ENCODE measurements around the gene FOCAD.
"Not testable (repeated sequence)": the region's sequence is repeated elsewhere in the genome, so short reads cannot be mapped to it uniquely, and the experiment has no call there.

FOCAD gene

DNA sequence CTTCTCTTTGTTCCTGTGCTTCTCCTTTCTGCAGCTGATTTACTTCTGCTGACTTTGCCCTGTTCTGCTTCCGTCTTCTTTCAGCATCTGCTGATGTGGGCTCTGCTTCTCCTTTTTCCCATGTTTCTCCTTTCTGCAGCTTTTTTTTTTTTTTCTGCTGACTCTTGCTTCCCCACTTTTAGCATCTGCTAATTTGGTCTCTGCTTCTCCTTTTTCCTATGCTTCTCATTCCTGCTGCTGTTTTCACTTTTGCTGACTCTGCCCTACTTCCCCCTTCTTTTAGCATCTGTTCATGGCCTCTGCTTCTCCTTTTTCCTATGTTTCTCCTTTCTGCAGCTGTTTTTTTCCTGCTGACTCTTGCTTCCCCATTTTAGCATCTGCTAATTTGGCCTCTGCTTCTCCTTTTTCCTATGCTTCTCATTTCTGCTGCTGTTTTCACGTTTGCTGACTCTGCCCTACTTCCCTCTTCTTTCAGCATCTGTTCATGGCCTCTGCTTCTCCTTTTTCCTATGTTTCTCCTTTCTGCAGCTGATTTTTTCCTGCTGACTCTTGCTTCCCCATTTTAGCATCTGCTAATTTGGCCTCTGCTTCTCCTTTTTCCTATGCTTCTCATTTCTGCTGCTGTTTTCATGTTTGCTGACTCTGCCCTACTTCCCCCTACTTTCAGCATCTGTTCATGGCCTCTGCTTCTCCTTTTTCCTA lies 289.3 kb downstream of the FOCAD start:
- DNase-seq (ENCODE audit: low spot score): not testable (repeated sequence)

DNA sequence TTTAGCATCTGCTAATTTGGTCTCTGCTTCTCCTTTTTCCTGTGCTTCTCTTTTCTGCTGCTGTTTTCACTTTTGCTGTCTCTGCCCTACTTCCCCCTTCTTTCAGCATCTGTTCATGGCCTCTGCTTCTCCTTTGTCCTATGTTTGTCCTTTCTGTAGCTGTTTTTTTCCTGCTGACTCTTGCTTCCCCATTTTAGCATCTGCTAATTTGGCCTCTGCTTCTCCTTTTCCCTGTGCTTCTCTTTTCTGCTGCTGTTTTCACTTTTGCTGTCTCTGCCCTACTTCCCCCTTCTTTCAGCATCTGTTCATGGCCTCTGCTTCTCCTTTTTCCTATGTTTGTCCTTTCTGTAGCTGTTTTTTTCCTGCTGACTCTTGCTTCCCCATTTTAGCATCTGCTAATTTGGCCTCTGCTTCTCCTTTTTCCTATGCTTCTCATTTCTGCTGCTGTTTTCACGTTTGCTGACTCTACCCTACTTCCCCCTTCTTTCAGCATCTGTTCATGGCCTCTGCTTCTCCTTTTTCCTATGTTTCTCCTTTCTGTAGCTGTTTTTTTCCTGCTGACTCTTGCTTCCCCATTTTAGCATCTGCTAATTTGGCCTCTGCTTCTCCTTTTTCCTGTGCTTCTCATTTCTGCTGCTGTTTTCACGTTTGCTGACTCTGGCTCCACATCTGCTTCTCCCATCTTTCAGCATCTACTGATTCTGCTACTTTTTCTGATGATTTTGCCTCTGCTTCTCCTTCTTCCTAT lies 290.3 kb downstream of the FOCAD start:
- DNase-seq (ENCODE audit: low spot score): not testable (repeated sequence)

DNA sequence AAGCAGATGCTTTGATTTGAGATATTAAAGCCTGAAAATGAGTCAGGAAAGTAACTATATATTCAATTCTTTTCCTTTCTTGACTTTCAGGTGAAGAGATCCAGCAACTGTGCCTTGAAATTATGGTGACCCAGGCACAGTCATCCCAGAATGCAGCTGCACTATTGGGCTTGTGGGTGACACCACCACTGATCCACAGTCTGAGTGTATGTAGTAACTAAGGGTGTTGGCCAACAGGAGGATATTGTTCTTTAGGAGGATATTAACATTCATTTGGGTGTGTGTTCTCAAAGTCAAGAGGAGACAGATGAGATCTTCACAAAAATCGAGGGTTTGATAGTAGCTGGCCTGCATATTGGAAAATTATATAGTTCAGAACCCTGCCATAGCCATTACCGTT lies 294.2 kb downstream of the FOCAD start:
- no peak for DNase-seq (ENCODE audit: low spot score)

DNA sequence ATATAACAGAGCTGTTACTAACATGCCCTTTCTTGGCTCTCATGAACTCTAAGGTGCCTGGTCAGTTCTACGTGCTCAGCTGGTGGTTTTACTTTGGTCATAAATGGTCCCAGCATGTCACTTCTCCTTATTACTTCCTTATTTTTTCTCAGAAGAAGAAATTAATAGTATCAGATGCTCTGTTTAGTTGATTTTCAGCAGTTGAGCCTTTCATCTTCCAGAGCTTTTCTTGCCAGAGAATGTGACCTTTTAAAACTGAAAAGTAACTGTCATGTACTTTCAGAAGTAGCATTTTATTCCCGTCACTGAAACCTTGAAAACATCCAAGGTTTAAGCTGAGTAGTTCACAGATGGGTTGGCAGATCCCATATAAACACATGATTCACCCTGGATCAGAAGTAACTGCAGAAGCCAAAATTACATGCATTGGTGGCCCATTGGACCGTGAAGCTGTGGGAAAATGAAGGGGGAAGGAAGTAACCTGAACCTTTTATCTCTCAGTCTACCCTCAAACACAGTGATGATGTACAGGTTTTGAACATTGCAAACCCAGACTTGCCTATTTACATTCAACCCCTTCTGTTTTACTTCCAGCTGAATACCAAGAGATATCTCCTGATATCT lies 296.9 kb downstream of the FOCAD start:
- DNase-seq (ENCODE audit: low spot score): no peak

DNA sequence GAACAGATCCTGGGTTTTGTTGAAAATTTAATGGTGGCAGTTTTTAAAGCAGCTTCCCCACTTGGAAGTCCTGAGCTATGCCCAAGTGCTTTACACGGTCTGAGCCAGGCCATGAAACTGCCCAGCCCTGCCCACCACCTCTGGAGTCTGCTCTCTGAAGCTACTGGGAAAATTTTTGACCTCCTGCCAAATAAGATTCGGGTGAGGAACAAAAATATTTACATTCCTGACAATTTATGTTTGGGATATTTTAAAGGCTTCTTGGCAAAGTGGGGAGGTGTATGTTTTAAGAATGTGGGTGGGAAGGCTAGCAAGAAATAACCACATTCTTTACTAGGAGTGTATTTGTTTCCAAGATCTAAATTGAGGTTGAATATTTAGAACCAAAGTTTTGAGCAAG lies 297.4 kb downstream of the FOCAD start:
- no peak for DNase-seq (ENCODE audit: low spot score)

DNA sequence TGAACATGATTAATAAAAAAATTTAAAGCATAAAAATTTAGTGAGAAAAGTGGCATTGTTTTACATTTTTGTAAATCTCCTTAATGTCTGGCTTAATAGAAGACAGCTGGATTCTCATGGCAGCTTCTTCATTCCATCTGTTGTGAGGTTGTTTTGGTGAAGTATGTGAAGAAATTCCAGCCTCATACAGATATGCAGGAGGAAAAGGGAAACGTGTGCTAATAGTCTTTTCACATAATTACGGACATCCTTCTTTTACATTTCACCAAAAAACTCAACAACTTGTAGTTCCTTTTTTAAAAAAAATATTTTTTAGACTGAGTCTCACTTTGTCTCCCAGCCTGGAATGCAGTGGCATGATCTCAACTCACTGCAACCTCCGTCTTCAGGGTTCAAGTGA lies 300.4 kb downstream of the FOCAD start:
- DNase-seq (ENCODE audit: low spot score): no peak

DNA sequence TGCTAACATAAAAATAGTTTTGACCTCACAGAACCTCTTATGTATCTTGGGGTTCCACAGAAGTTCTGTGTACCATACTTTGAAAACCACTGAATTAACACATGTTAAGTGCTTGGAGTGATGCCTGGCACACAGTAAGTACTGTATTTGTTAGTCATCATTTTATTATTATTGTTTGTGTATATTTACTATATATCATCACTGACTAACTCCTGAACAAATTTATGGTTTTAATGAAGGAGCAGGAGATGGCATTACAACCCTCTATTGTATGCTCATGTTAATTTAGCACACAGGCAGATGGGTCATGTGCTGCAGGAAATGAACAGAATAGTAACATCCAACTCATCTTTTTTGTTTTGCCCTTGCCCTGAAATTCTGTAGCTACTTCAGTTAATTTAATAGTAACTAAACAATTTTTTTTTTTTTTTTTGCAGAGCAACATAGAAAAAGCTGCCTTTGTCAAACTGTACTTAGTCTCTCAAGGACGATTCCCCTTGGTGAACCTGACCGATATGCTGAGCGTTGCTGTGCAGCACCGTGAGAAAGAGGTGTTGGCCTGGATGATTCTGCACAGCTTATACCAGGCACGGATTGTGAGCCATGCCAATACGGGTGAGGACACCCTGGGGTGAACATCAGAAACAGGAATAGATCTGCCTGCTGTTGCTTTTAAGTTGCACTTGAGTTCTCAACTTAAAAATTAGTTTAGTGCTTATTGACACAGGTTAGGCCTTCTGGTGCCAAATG lies 302.0 kb downstream of the FOCAD start:
- peak; percentile 15 for DNase-seq (ENCODE audit: low spot score)

DNA sequence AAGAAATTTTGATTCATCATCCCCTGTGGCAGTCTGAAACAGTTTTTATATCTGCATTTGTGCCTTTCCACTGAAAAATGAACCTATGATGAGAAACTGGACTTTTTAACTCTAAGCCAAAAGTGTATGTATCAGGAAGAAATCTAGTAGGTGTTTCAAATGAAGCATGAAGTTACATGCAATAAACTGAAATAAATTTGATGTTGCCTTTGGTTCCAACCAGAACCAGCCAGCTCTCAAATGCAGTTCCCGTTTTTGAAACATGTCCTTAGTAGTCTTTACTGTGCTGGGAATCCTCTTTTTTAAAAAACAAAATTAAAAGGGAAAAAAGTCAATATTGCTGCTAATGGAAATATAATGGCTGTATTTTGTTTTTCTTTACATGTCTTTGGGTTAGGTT lies 303.5 kb downstream of the FOCAD start:
- DNase-seq (ENCODE audit: low spot score): no peak

DNA sequence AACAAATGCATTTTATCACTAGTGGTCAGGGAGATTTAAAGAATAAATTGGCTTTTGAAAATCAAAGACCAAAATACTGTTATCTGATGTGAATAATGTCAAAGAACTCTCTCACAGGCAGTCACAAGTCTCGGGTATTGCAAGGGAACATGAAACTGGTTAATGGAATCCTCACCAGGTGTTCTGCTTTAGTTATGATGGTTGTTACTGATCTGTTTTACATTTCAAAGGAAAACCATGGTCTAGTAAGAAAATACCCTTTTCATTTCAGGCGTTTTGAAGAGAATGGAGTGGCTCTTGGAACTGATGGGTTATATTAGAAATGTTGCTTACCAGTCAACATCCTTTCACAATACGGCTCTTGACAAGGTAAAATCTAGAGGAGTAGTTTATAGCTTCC lies 304.0 kb downstream of the FOCAD start:
- DNase-seq (ENCODE audit: low spot score): no peak

DNA sequence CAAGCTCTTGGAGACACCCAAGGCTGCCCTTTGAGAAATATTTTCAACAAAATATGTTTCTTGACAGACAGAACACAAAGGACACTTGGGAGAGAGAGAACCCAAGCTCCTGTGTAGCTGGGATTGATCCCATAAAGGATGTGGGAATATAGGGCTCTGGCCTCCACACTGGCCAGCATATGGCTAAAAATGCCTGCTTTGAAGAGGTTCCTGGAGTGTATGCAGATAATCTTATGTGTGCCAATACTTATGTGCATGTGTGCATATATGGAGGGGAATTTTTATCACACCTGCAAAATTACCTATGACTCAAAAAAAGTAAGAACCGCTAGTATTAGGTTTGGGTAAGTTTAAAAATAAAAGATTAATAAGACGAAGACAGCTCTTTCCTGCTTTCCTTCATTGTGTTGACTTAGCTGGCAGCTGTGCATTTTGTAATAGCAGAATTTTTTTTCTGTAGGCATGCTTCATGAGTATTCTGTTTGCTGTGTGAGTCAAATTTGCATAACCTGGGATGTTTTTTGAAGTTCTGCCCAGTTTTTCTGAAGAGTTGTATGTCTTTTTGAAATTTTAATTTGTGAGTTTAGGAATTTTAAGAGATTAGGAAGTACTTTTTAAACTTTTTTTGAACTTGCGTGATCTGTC lies 304.7 kb downstream of the FOCAD start:
- DNase-seq (ENCODE audit: low spot score): no peak

DNA sequence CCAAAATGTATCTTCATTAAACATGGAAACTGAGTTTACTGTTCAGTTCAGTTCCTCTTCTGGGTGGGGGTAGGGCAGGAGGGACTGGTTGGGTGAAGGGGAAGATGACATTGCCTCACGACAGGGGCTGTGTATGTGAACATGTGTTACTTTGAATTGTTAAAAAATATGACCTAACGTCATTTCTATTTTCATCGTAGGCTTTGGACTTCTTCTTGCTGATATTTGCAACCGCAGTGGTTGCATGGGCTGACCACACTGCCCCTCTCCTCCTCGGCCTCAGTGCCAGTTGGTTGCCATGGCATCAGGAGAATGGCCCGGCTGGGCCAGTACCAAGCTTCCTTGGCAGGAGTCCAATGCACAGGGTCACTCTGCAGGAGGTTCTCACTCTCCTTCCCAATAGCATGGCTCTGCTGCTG lies 305.9 kb downstream of the FOCAD start:
- no peak for DNase-seq (ENCODE audit: low spot score)

DNA sequence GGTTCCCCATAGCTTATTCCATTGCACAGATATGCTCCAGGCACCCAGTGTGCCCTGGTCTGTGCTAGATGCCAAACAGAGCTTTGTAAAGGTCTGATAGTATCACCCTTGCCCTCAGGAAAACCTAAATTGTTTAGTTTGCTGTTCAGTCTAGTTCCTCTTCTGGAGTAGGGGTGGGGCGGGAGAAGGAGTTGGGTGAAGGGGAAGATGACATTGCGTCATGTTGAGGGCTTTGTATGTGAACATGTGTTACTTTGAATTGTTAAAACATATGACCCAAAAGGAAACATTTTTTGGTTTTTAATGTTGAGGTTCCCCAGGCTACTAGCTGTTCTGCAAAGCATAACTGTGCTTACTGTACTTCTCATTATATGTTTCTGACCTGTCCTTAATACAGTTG lies 306.8 kb downstream of the FOCAD start:
- no peak for DNase-seq (ENCODE audit: low spot score)

DNA sequence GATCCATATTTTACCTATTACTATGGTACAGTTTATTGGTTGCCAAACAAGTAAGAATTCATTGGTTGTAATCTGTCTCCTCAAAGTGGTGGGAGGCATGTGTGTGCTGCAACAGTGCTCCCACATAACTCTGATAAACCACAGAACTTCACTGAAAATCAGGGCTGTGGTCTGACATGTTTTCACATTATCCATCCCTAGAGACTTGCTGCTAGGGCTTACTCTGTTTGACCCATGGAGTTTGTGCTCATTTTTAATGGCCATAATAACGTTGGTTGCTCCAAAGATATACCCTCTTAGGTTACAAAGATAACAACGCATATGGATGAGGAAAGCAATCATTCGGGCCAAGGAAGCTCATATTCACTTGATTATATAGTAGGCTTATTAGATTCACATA lies 310.4 kb downstream of the FOCAD start:
- DNase-seq (ENCODE audit: low spot score): no peak

DNA sequence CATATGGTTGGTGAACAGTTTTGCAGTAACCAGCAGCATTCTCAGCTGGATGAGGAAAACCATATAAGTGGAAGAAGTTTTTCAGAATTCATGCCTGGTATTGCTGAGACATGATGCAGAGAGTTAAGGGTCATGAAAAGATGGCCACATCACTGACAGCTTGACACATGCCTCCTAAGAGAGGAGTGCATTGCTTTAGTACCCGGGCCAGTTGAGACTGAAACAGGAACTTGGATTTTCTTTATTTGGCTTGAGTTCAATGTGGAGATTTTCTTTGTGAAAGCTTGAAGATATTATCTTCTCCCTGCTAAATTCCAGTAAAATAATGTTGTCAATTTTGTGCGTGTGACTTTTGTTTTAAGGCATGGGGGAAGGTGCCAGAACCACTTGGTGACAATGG lies 311.6 kb downstream of the FOCAD start:
- DNase-seq (ENCODE audit: low spot score): no peak

DNA sequence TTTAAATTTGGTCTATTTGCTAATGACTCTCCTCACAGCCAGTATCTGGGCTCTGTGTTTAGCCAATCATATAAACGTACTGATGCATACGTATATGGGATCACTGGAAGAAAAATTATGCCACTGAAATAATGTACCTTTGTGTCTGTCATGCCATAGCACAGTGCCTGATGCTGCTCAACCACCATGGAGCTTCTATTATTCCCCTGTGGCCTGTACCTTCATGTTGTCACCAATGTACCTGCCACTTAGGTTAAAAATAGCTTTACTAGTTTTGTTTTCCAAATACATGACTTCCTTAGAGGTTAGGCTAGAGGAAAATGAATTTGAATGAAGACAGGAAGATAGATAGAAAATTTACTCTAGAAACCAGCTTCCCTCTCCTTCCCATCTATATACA lies 312.8 kb downstream of the FOCAD start:
- no peak for DNase-seq (ENCODE audit: low spot score)

DNA sequence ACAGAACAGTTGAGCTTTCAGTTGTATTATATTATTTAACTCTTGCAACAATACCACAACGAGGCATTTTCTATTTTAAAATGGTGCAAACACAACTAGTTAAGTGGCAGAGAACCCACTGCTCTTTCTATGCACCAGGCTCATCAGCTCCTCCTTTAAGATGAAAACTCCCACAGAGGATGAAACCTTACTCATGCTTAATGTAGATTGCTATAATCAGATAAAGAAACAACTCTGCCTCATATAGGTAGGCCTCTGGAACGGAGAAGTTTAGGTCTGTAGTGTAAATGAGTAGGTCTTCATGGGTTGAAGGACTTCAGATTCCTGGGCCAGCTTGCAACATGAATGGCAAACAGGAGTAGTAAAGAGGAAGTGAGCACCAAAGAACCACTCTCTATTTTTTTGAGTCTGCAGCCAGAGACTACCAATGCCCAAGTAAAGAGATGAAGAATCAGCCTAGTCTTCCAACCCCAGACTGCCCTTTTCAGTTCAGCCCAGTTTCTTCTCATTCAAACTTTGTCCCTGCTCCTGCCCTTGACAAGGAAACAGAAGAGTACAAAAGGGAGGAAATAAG lies 313.5 kb downstream of the FOCAD start:
- DNase-seq (ENCODE audit: low spot score): no peak

DNA sequence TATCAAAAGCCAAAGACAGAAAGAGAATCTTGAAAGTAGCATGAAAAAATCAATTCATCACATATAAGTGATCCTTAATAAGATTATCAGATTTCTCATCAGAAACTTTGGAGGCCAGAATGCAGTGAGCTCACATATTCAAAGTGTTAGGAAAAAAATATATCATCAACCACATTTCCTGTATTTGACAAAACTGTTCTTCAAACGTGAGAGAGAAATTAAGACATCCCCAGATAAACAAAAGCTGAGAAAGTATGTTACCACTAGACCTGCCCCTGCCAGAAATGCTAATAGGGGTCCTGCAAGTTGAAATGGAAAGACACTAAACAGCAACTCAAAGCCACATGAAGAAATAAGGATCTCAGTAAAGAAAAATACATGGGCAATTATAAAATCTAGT lies 317.5 kb downstream of the FOCAD start:
- DNase-seq (ENCODE audit: low spot score): no peak

DNA sequence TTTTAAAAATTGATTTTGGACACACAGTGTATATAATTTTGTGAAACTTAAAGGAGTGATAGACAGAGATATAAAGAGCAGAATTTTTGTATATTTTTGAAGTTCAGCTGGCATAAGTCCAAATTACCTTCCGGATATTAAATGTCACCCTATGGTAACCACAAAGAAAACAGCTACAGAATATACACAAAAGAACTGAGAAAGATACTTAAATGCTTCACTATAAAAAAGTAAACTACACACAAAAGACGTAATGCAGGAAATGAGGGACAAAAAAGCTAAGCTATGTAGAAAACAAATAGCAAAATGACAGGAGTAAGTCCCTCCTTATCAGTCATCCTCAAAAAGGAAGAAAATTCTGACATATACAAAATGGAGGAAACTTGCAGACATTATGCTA lies 318.0 kb downstream of the FOCAD start:
- DNase-seq (ENCODE audit: low spot score): no peak

DNA sequence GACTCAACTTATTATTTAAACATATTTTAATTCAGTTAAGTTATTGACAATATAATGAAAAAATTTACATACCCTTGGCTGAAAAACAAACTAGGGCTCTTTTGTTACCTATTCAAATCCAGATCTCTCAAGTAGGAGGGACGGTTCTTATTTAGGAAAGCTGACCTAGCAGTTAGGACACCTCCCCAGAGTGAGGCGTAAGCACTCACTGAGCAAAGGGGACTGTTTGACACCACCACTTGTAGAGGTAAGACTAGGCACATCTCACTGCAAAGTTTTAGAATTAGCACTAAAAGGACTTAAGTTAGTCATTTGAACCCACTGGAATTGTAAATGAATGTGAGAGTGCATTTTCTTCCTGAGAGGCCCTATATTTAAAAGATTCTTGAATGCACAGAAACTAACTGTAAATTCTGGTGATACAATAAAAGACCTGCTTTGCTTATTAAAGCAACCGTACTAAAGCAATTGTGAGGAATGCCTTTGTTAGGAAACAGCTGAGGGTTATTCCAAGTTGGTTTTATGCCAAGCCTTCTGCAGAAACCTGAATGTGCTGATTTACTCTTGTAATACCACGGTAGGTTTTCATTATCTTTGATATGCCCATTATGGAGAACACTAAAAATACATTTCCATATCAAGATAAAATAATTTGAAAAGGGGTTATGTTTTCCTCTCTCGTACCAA lies 331.2 kb downstream of the FOCAD start:
- no peak for DNase-seq (ENCODE audit: low spot score)

DNA sequence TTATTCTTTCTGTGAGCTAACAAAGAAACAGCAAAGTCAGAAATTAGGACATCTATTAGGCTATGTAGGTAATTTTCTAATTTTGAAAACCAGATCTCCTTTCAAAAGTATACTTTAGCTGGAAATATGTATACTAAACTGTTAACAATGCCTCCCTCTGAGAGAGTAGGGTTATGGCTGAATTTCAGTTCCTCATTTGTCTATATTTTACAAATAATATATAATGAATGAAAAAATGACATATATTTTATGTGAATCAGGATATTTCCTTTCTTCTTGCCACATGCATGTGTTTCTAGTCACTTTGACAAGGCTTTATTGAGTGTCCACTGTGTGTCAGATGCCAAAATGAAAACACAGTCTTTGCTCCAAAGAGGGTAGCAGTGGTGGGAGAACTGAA lies 331.9 kb downstream of the FOCAD start:
- no peak for DNase-seq (ENCODE audit: low spot score)

Measured in COLO829 (cell line).